Heart right ventricle (tissue), 16 donors: ENCODE results near the gene GPX7. TPM values are rescaled to one million over a fixed set of nuclear protein-coding genes. Genes with fewer than 3 reads are reported as not detected.

Experiments
- ATAC-seq, 8 donors: fragments of 200-7000 bp; cut with Tn5 transposase; one replicate each; pipeline ENCODE4 v1.9.1; 2020; ENCODE audit warnings: mild to moderate bottlenecking in 8 of 8, moderate library complexity in 8 of 8, moderate number of reproducible peaks in 1 of 8
- DNase-seq, 2 donors: peaks; one replicate each; pipeline ENCODE4 v3.0.0-alpha.2; 2020
- H3K27ac ChIP-seq, 10 donors: fragments of 200-600 bp; sonication (generic) in 2 of 10; one replicate each; pipeline versions ENCODE4 v1.5.0 to v1.8.0; 2020 to 2022; ENCODE audit warnings: mild to moderate bottlenecking in 3 of 10
- H3K27me3 ChIP-seq, 7 donors: fragments of 200-600 bp; one replicate each; pipeline ENCODE4 v1.8.0; 2021 to 2022; ENCODE audit warnings: mild to moderate bottlenecking in 2 of 7
- H3K36me3 ChIP-seq, 9 donors: fragments of 200-600 bp; sonication (generic) in 1 of 9; one replicate each; pipeline versions ENCODE4 v1.5.0 to v1.8.0; 2020 to 2022; ENCODE audit warnings: mild to moderate bottlenecking in 2 of 9
- H3K4me1 ChIP-seq, 9 donors: fragments of 200-600 bp; sonication (generic) in 1 of 9; one replicate each; pipeline versions ENCODE4 v1.5.0 to v1.8.0; 2020 to 2022; ENCODE audit warnings: mild to moderate bottlenecking in 4 of 9
- H3K4me3 ChIP-seq, 10 donors: fragments of 200-600 bp; sonication (generic) in 2 of 10; one replicate each; pipeline versions ENCODE4 v1.5.0 to v1.8.0; 2020 to 2022; ENCODE audit warnings: mild to moderate bottlenecking in 7 of 10, moderate library complexity in 2 of 10
- H3K9me3 ChIP-seq, 11 donors: fragments of 200-600 bp in 10 of 11; sonication (generic) in 2 of 11; one replicate each; pipeline versions ENCODE4 v1.5.0 to v1.8.0; 2013 to 2022; ENCODE audit warnings: mild to moderate bottlenecking in 2 of 11, control low read depth in 1 of 11, moderate library complexity in 1 of 11
- CTCF ChIP-seq, 9 donors: fragments of 200-600 bp; sonication (generic) in 2 of 9; IDR thresholded peaks; one replicate each; pipeline versions ENCODE4 v1.5.0 to v1.8.0; 2021 to 2022; ENCODE audit warnings: antibody characterized with exemption in 9 of 9, mild to moderate bottlenecking in 5 of 9, moderate library complexity in 1 of 9
- WGBS, 2 donors: extraction: QIAGEN DNeasy Blood & Tissue Kit; methylation state at CpG; one replicate each; pipeline ENCODE4 v1.1.7; 2013; ENCODE audit warnings: inconsistent platforms in 1 of 2; 5-methylcytosine and 5-hydroxymethylcytosine counted together
- intact Hi-C, 10 donors: fragments of 100-400 bp; cut with DNase I; formaldehyde crosslinking; loops; one replicate each; pipeline versions ENCODE4 v1.11.1 to v1.14.2; 2022
- polyA plus RNA-seq, 2 donors: library from polyadenylated mRNA; stranded (reverse); fragments of 200-250 nt; gene quantifications; one replicate each; pipeline ENCODE4 v1.2.3, GENCODE V29; 2013
- total RNA-seq, 10 donors: library from RNA; stranded (reverse); fragmentation: NEBNext Ultra II Directional in 3 of 10; extraction: Animal tissue kit (Norgen Biotek cat#: 25700) in 3 of 10; gene quantifications; one replicate each; pipeline versions ENCODE4 v1.2.1 to v1.2.4, GENCODE V29; 2021 to 2023
- donor health status: Arrhythmogenic right ventricular cardiomyopathy.
- donor health status: ischemic (EF 13 %, LVEDD 7.1; RV severe dilation, severe dysfunction).
- donor health status: healthy with polysubstance abuse.
- donor health status: DM: no; HTN: yes; CAD: no.
- donor health status: DM: no; HTN: no; CAD: no.
- donor health status: ischemic (EF 25% LVEDD 6.9; RV normal size, moderate dysfunction).
- donor health status: ischemic (EF 25% LVEDD 5.7; RV mildly dilated, moderate dysfunction).
- donor health status: healthy.
- donor health status: DM: yes; HTN: yes; CAD: no.
- donor health status: Ischemic cardiomyopathy.
- donor health status: ischemic (EF 35%, LVEDD 5.7; RV mildly dilated, moderate dysfunction).
- donor health status: nonischemic (EF 11% LVEDD 7.7; RV severe dilation, severe dysfunction).
- donor health status: DM: yes; HTN: yes; CAD: no.
- donor health status: PGD.
- donor health status: ischemic (EF 29% LVEDD 5.4; RV normal size, mild dysfunction).
- donor health status: nonischemic (EF 23%, LVEDD 6.1; RV moderate dilation, normal function).

The GPX7 gene
- total and polyA plus RNA-seq, 12 donors = 3.3 to 22.9 (median 6.9) TPM

DNA sequence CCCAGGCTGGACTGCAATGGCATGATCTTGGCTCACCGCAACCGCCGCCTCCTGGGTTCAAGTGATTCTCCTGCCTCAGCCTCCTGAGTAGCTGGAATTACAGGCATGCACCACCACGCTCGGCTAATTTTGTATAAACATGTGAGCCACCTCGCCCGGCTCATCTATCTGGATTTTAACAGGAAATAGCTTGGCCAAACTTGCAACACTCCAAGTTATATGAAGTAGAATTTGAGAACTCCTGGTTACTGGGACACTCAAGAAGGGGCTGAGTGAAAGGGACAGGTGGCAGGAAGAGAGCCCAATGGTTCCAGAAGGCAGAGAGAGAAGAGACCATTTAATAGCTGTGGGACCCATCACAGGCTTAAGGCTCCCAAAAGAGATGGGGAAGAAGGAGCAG, 2.9 kb upstream of the GPX7 start:
- no peaks in the 10 kb centered on the region for H3K27me3 ChIP-seq
- H3K4me3 ChIP-seq = no peak overlapping the region
- H3K27ac ChIP-seq = no peak overlapping the region
- no peaks in the 10 kb centered on the region for H3K36me3 ChIP-seq
- TF ChIP-seq CTCF (IDR thresholded peaks at IDR 0.05) = no peak
- no peaks in the 10 kb centered on the region for H3K9me3 ChIP-seq
- WGBS, 2 donors = 94 to 97% methylated on average over 7 of the region's 7 CpGs
- intact Hi-C loops = no loop called here
- peaks cover 3 to 36% (median 24%) of the 10 kb centered on the region in 9 donors for H3K4me1 ChIP-seq
- DNase-seq = no peak
- ATAC-seq = no peak

GRCh38 chr1:52600533-52601179, 1.5 kb upstream of the GPX7 start:
- Histone ChIP-seq H3K9me3 (no peaks in the 10 kb centered on the region), H3K27me3 (no peaks in the 10 kb centered on the region), H3K4me1 (peaks cover 3 to 40% (median 27%) of the 10 kb centered on the region in 9 donors), H3K36me3 (peaks cover 0 to 1% (median 0%) of the 10 kb centered on the region in 9 donors), H3K4me3 (no peak overlapping the region), H3K27ac (no peak overlapping the region)
- no peak for TF ChIP-seq CTCF (IDR thresholded peaks at IDR 0.05)
- intact Hi-C loops = loop anchor here in 4 of 10 donors (2.0 to 5.0 kb wide), 2 partner anchors 38 to 48 kb away; partner anchors contain the start of gene TUT4 (in 3 of the 4)
- ATAC-seq (no peak), DNase-seq (no peak)
- 98 to 99% methylated on average over 8 of the region's 8 CpGs for WGBS, 2 donors

- intact Hi-C loops = loop anchor here in 4 of 10 donors (2.0 to 5.0 kb wide), 2 partner anchors 37 to 49 kb away; partner anchors contain the start of gene TUT4 (in 3 of the 4)
Observed at GRCh38 chr1:52601519-52601918, 652 bp upstream of the GPX7 start.

More at GRCh38 chr1:52601519-52601918, 652 bp upstream of the GPX7 start:
- DNase-seq = no peak
- Histone ChIP-seq H3K4me1 (peaks cover 3 to 42% (median 27%) of the 10 kb centered on the region in 9 donors), H3K4me3 (peak overlapping the region in 8 of 10 donors; percentile 51 to 69 (median 60)), H3K9me3 (no peaks in the 10 kb centered on the region), H3K27ac (peak overlapping the region in 9 of 10 donors; percentile 70 to 92 (median 85)), H3K36me3 (peaks cover 0 to 8% (median under 1%) of the 10 kb centered on the region in 9 donors), H3K27me3 (no peaks in the 10 kb centered on the region)
- 60 to 69% methylated on average over 3 of the region's 3 CpGs for WGBS, 2 donors
- no peak for TF ChIP-seq CTCF (IDR thresholded peaks at IDR 0.05)
- ATAC-seq = no peak
